HFFc6 (cell line): ENCODE measurements around the gene NAA60. TPM values are rescaled to one million over a fixed set of nuclear protein-coding genes. Genes with fewer than 3 reads are reported as not detected.

ENCODE experiments used
- DNase-seq: peaks from one replicate; pipeline ENCODE4 v3.0.0-alpha.2; 2018
- H3K27ac Mint-ChIP-seq: 2 replicates; pipeline ENCODE4 v1.8.0; 2020; ENCODE audit warnings: mild to moderate bottlenecking, mixed read lengths
- H3K27me3 Mint-ChIP-seq: 2 replicates; pipeline ENCODE4 v1.8.0; 2021; ENCODE audit warnings: mild to moderate bottlenecking, moderate library complexity, mixed read lengths; ENCODE audit not compliant: insufficient read depth
- H3K36me3 Mint-ChIP-seq: 2 replicates; pipeline ENCODE4 v1.8.0; 2021; ENCODE audit warnings: low read depth, mixed read lengths
- H3K4me1 Mint-ChIP-seq: 2 replicates; pipeline ENCODE4 v1.8.0; 2020; ENCODE audit warnings: low read depth, mixed read lengths
- H3K4me3 Mint-ChIP-seq: 2 replicates; pipeline ENCODE4 v1.8.0; 2020; ENCODE audit warnings: mild to moderate bottlenecking, moderate library complexity, mixed read lengths
- H3K9me3 Mint-ChIP-seq: 2 replicates; pipeline ENCODE4 v1.8.0; 2020; ENCODE audit warnings: mild to moderate bottlenecking, mixed read lengths
- total RNA-seq, 6 experiments: library from RNA; stranded (reverse); fragmentation: NEBNext Ultra II Directional; extraction: Animal tissue kit (Norgen Biotek cat#: 25700); gene quantifications; 2 replicates in 1 of 6; 3 replicates in 5 of 6; pipeline ENCODE4 v1.2.3, GENCODE V29; 2021
- TF ChIP-seq, protein P1 (sequence below): fragments of 200-600 bp; sonication (generic); IDR thresholded peaks from 2 replicates; pipeline ENCODE4 v1.5.0; 2021; ENCODE audit warnings: antibody characterized with exemption, mild to moderate bottlenecking

The NAA60 gene
- total RNA-seq, 6 experiments from 2014 or later: 30.7 to 44.6 (median 34.6) TPM

DNA sequence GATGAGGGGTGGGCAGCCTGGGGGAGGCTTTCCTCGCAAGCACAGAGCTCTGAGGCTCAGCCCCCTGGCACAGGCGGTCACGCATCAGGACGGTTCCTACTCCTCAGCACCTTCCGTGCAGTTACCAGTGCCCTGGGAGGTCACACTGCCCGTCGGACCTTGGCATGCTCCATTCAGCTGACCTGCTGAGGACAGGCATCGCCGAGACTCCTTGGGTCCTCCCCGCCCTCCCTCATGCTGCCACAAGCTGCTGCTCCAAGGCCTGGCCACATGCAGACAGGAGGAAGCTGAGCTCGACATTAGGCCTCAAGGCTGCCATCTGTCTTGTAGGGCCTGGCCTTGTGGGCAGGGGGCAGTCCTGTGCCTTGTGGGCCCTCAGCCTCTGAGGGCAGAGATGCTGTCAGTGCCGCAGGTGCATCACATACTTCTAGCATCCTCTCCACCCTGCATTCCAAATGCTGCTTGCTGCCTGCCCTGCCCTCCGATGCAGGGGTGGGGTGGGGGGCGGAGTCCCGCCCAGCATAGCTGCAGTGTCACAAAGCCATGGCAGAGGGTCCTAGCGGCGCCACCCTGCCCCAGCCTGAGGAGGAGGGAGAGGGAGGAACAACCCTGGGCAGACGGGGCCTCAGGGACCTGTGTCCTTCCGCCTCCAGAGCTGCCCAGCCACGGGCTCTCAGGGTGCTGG lies 42.5 kb downstream of the NAA60 start:
- DNase-seq: no peak
- no peak overlapping the region for H3K4me3 Mint-ChIP-seq
- no peaks in the 10 kb centered on the region for H3K9me3 Mint-ChIP-seq
- no peak overlapping the region for H3K27ac Mint-ChIP-seq
- TF ChIP-seq, protein P1, sequence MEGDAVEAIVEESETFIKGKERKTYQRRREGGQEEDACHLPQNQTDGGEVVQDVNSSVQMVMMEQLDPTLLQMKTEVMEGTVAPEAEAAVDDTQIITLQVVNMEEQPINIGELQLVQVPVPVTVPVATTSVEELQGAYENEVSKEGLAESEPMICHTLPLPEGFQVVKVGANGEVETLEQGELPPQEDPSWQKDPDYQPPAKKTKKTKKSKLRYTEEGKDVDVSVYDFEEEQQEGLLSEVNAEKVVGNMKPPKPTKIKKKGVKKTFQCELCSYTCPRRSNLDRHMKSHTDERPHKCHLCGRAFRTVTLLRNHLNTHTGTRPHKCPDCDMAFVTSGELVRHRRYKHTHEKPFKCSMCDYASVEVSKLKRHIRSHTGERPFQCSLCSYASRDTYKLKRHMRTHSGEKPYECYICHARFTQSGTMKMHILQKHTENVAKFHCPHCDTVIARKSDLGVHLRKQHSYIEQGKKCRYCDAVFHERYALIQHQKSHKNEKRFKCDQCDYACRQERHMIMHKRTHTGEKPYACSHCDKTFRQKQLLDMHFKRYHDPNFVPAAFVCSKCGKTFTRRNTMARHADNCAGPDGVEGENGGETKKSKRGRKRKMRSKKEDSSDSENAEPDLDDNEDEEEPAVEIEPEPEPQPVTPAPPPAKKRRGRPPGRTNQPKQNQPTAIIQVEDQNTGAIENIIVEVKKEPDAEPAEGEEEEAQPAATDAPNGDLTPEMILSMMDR: no peak
- peaks cover 15% of the 10 kb centered on the region for H3K36me3 Mint-ChIP-seq
- no peaks in the 10 kb centered on the region; the same call in 1 of the 2 replicates for H3K4me1 Mint-ChIP-seq
- peaks cover 6% of the 10 kb centered on the region for H3K27me3 Mint-ChIP-seq

DNA sequence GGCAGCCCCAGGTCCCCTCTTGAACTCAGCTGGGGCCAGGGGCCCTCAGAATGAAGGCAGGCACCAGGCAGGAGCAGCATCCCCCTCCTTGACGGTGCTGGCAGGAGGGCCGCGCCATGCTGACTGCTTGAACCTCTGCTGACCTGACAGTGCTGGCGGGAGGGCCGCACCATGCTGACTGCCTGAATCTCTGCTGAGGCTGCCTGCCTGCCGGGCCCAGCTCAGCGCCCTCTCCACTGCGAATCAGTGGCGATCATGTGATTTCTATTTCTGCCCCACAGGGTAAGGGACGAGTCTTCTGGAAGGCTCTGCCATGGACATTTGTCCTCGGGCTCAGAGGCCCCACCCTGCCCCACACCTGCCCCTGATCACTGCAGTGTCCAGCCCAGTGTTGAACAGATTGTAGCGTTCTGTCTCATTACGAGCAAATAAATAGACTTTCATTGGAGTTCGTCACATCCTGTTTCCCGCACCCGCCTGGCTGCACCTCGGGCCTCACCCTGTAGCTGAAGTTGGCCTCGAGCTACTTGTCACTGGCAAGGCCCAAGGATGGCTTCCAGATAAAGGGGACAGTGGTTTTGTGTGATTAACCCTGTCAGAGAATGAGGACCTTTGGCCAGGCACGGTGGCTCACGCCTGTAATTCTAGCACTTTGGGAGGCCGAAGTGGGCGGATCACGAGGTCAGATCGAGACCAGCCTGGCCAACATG lies 43.2 kb downstream of the NAA60 start:
- no peak overlapping the region for H3K27ac Mint-ChIP-seq
- TF ChIP-seq, protein P1: no peak
- DNase-seq: no peak
- H3K27me3 Mint-ChIP-seq: peaks cover 4% of the 10 kb centered on the region; the same call in 1 of the 2 replicates
- H3K4me1 Mint-ChIP-seq: no peaks in the 10 kb centered on the region; the same call in 1 of the 2 replicates
- H3K4me3 Mint-ChIP-seq: no peak overlapping the region
- H3K36me3 Mint-ChIP-seq: peaks cover 12% of the 10 kb centered on the region
- no peaks in the 10 kb centered on the region for H3K9me3 Mint-ChIP-seq

DNA sequence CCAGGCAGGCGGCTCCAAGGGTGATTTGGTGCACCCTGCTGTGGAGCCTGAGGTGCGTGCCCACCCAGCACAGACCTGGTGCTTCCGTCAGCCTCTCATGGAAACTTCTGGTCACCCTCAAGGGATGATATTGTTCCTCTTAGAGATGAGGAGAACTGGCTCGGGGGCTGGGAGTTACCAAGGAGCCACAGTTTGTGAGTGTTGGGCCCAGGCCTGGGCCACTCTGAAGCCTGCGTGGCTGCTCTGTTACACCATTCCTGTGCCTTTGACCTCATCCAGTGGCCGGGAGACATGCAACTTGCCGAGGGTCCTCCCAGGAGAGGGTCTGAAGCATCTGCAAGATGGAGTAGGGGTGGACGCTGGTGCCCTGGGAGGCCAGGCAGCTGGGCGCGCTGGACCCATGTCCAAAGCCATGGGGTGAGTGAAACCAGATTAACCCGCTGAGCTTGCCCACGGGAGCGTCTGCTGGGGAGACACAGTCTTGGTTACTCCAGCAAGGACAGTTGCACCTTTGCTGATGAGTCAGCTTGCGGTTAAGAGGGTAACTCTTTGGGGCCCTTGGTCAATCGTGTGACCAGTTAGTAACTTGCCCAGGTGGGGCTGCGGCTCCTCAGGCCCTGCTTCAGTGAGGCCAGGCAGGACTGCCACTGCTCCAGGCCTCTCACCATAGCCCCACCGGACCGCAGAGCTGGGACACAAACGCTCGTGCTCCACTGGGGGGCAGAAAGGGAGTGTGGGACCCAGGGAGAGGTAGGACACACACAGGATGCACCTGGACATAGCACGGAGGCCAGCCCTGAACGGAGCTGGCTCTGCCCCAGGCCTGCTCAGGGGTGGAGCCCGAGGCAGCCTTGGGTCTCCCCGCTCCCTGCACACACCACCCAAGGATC lies 44.3 kb downstream of the NAA60 start:
- Mint-ChIP-seq H3K4me1 (no peaks in the 10 kb centered on the region; the same call in 1 of the 2 replicates), H3K36me3 (peaks cover 10% of the 10 kb centered on the region; the same call in 1 of the 2 replicates), H3K27ac (no peak overlapping the region), H3K9me3 (no peaks in the 10 kb centered on the region), H3K4me3 (no peak overlapping the region), H3K27me3 (0 out of 2 replicates have a peak, but pooled peaks cover 3% of the 10 kb centered on the region)
- TF ChIP-seq, protein P1: no peak
- no peak for DNase-seq

DNA sequence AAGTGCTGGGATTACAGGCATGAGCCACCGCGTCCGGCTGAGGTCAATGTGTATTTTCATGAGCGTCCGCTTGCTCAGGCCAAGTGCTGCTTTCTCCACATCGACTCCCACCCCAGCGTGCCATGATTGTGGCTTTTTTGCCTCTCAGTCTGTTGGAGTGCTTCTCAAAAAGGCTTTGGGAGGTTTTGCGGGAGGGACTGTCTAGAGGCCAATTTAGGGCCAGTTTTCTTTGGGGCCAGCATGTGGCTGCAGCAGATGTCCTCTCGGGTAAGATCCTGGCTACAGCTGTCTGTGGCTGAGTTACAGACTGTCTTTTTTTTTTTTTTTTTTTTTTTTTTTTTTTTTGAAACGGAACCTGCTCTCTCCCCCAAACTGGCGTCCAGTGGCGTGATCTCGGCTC lies 45.3 kb downstream of the NAA60 start:
- H3K4me1 Mint-ChIP-seq: no peaks in the 10 kb centered on the region; the same call in 1 of the 2 replicates
- no peak overlapping the region; the same call in 1 of the 2 replicates for H3K27ac Mint-ChIP-seq
- 0 out of 2 replicates have a peak, but pooled peaks cover 3% of the 10 kb centered on the region for H3K27me3 Mint-ChIP-seq
- TF ChIP-seq, protein P1: no peak
- peaks cover 4% of the 10 kb centered on the region; the same call in 1 of the 2 replicates for H3K36me3 Mint-ChIP-seq
- no peak for DNase-seq
- no peaks in the 10 kb centered on the region for H3K9me3 Mint-ChIP-seq
- no peak overlapping the region for H3K4me3 Mint-ChIP-seq
